GM23338 (cell line): ENCODE results near the gene ZSWIM5. TPM values are rescaled to one million over a fixed set of nuclear protein-coding genes. Genes with fewer than 3 reads are reported as not detected.

ENCODE experiments used
- ATAC-seq: fragments of 200-7000 bp; cut with Tn5 transposase; 3 replicates; pipeline ENCODE4 v1.9.1; 2020
- DNase-seq: peaks from one replicate; pipeline ENCODE4 v3.0.0-alpha.2; 2015; ENCODE audit warnings: low spot score
- H2AFZ ChIP-seq: fragments of 200-600 bp; sonication (generic); 2 replicates; pipeline ENCODE4 v1.8.0; 2016; ENCODE audit warnings: antibody characterized with exemption, mild to moderate bottlenecking, moderate library complexity
- H3F3A ChIP-seq: fragments of 200-600 bp; sonication (generic); replicated peaks from 2 replicates; pipeline ENCODE4 v1.8.0; 2017; ENCODE audit warnings: antibody characterized with exemption, mixed run types, low read depth
- H3K27ac ChIP-seq: fragments of 200-600 bp; sonication (generic); 2 replicates; pipeline ENCODE4 v1.6.1; 2016; ENCODE audit warnings: low read depth
- H3K27me3 ChIP-seq: fragments of 200-600 bp; sonication (generic); 2 replicates; pipeline ENCODE4 v1.8.0; 2016; ENCODE audit warnings: mild to moderate bottlenecking, mixed run types, moderate library complexity; ENCODE audit not compliant: insufficient read depth
- H3K36me3 ChIP-seq: fragments of 200-600 bp; sonication (generic); 2 replicates; pipeline ENCODE4 v1.8.0; 2016; ENCODE audit warnings: mild to moderate bottlenecking; ENCODE audit not compliant: insufficient read depth
- H3K4me1 ChIP-seq: fragments of 200-600 bp; sonication (generic); 2 replicates; pipeline ENCODE4 v1.8.0; 2016; ENCODE audit warnings: mild to moderate bottlenecking, moderate library complexity; ENCODE audit not compliant: insufficient read depth
- H3K4me2 ChIP-seq: fragments of 200-600 bp; sonication (generic); 2 replicates; pipeline ENCODE4 v1.7.1; 2017; ENCODE audit warnings: mixed run types
- H3K4me3 ChIP-seq: fragments of 200-600 bp; sonication (generic); 2 replicates; pipeline ENCODE4 v1.6.1; 2016; ENCODE audit warnings: mixed run types
- H3K79me2 ChIP-seq: fragments of 200-600 bp; sonication (generic); replicated peaks from 2 replicates; pipeline ENCODE4 v1.8.0; 2017; ENCODE audit warnings: mild to moderate bottlenecking; ENCODE audit not compliant: insufficient read depth
- H3K9me2 ChIP-seq: fragments of 200-600 bp; sonication (generic); 2 replicates; pipeline ENCODE4 v1.8.0; 2017; ENCODE audit not compliant: insufficient read depth
- H4K20me1 ChIP-seq: fragments of 200-600 bp; sonication (generic); replicated peaks from 2 replicates; pipeline ENCODE4 v1.8.0; 2017; ENCODE audit warnings: mild to moderate bottlenecking; ENCODE audit not compliant: insufficient read depth
- H3K27ac Mint-ChIP-seq: 2 replicates; pipeline ENCODE4 v1.8.0; 2020; ENCODE audit warnings: inconsistent platforms, mild to moderate bottlenecking, moderate library complexity, mixed read lengths
- H3K27me3 Mint-ChIP-seq: 3 replicates; pipeline ENCODE4 v1.8.0; 2022; ENCODE audit warnings: low read depth, mild to moderate bottlenecking, moderate library complexity, mixed read lengths, inconsistent platforms; ENCODE audit not compliant: insufficient read depth, poor library complexity
- H3K36me3 Mint-ChIP-seq: 3 replicates; pipeline ENCODE4 v1.8.0; 2021; ENCODE audit warnings: low read depth, mild to moderate bottlenecking, inconsistent platforms, moderate library complexity, mixed read lengths
- H3K4me1 Mint-ChIP-seq: 3 replicates; pipeline ENCODE4 v1.8.0; 2020; ENCODE audit warnings: mild to moderate bottlenecking, inconsistent platforms, mixed read lengths
- H3K4me3 Mint-ChIP-seq: 3 replicates; pipeline ENCODE4 v1.8.0; 2021; ENCODE audit warnings: moderate library complexity, mild to moderate bottlenecking, inconsistent platforms, mixed read lengths
- H3K9me3 Mint-ChIP-seq: 3 replicates; pipeline ENCODE4 v1.8.0; 2020; ENCODE audit warnings: moderate library complexity, mild to moderate bottlenecking, inconsistent platforms, mixed read lengths
- CREB1 ChIP-seq: fragments of 250-450 bp; sonication (Bioruptor Pico); IDR thresholded peaks from 2 replicates; pipeline ENCODE4 v1.5.0; 2020; ENCODE audit warnings: low read depth, mild to moderate bottlenecking, moderate library complexity
- EZH2 ChIP-seq: fragments of 200-600 bp; sonication (generic); IDR thresholded peaks from one replicate; pipeline ENCODE4 v1.8.0; 2017; ENCODE audit warnings: antibody characterized with exemption, mild to moderate bottlenecking, low read depth; ENCODE audit not compliant: unreplicated experiment
- EZH2phosphoT487 ChIP-seq: fragments of 200-600 bp; sonication (generic); IDR thresholded peaks from one replicate; pipeline ENCODE4 v1.8.1; 2018; ENCODE audit warnings: antibody characterized with exemption; ENCODE audit not compliant: unreplicated experiment
- JUNB ChIP-seq: IDR thresholded peaks from one replicate; pipeline ENCODE4 v1.6.1; 2016; ENCODE audit warnings: antibody characterized with exemption; ENCODE audit not compliant: unreplicated experiment
- NANOG ChIP-seq: IDR thresholded peaks from 2 replicates; pipeline ENCODE4 v1.6.1; 2016; ENCODE audit warnings: antibody characterized with exemption, borderline replicate concordance
- POLR2AphosphoS5 ChIP-seq: IDR thresholded peaks from 2 replicates; pipeline ENCODE4 v1.6.1; 2016; ENCODE audit warnings: antibody characterized with exemption, low read depth
- STAT1 ChIP-seq: IDR thresholded peaks from one replicate; pipeline ENCODE4 v1.6.1; 2016; ENCODE audit warnings: antibody characterized with exemption; ENCODE audit not compliant: unreplicated experiment
- ZNF114 ChIP-seq: fragments of 250-450 bp; sonication (Bioruptor Pico); IDR thresholded peaks from 2 replicates; pipeline ENCODE4 v1.5.0; 2020; ENCODE audit warnings: mild to moderate bottlenecking, moderate library complexity
- ZNF331 ChIP-seq: fragments of 250-450 bp; sonication (Bioruptor Pico); IDR thresholded peaks from 2 replicates; pipeline ENCODE4 v1.5.0; 2020; ENCODE audit warnings: low read depth, mild to moderate bottlenecking, moderate library complexity
- polyA plus RNA-seq: library from polyadenylated mRNA; unstranded; fragments of >200 nt; fragmentation: Nextera tagmentation; extraction: Ambion mirVana; gene quantifications from 2 replicates; pipeline ENCODE4 v1.2.1, GENCODE V29; 2016
- total RNA-seq: library from RNA; depleted of rRNA; stranded (reverse); fragments of >200 nt; shearing (Covaris generic); gene quantifications from 2 replicates; pipeline ENCODE4 v1.2.3, GENCODE V29; 2014
- TF ChIP-seq, protein P1 (sequence below): IDR thresholded peaks from 2 replicates; pipeline ENCODE4 v1.6.1; 2016; ENCODE audit warnings: antibody characterized with exemption
- TF ChIP-seq, protein P2 (sequence below), 2 experiments: fragments of 200-600 bp in 1 of 2; sonication (generic) in 1 of 2; conservative IDR thresholded peaks; 2 replicates each; pipeline versions ENCODE4 v1.5.1 to v1.6.1; 2016 to 2017; ENCODE audit warnings: antibody characterized with exemption in 2 of 2, low read depth in 2 of 2, mild to moderate bottlenecking in 2 of 2, moderate library complexity in 1 of 2
- TF ChIP-seq, protein P3 (sequence below): IDR thresholded peaks from one replicate; pipeline ENCODE4 v1.6.1; 2018; ENCODE audit warnings: antibody characterized with exemption; ENCODE audit not compliant: unreplicated experiment
- TF ChIP-seq, protein P4 (sequence below): fragments of 250-450 bp; sonication (Bioruptor Pico); IDR thresholded peaks from 2 replicates; pipeline ENCODE4 v1.5.0; 2020; ENCODE audit warnings: mild to moderate bottlenecking, moderate library complexity

ZSWIM5 gene
- total and polyA plus RNA-seq, 2 experiments from 2014 or later: 0.65 to 3.6 TPM

DNA sequence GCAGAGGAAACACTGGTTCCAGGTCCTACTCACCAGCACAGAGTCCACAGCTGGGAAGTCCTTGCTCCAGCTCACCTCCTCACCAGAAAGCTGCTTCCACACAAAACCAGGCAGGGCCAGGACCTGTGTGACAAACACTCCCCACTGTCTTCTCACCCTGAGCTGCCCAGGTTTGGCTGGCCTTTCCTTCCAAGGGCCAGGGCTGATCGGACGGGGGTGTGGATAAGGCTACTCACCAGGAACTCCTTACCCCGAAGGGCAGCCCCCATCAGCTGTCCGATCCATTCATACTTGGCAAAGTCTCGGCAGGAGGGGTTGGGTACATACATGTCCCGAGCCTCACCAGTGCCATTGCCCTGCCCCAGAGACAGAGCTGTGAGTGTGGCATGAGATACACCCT, 200.6 kb downstream of the ZSWIM5 start:
- Histone ChIP-seq H3K36me3 (no peaks in the 10 kb centered on the region), H3K27ac (no peak overlapping the region), H3K4me3 (no peak overlapping the region), H3K27me3 (no peaks in the 10 kb centered on the region), H3K4me2 (no peak overlapping the region), H2AFZ (no peak overlapping the region), H3F3A (no peaks in the 10 kb centered on the region), H4K20me1 (no peaks in the 10 kb centered on the region; the same call in 1 of the 2 replicates), H3K9me2 (no peaks in the 10 kb centered on the region), H3K79me2 (no peaks in the 10 kb centered on the region; the same call in 1 of the 2 replicates), H3K4me1 (peaks cover under 1% of the 10 kb centered on the region; the same call in 1 of the 2 replicates)
- TF ChIP-seq JUNB (no peak), NANOG (no peak), ZNF331 (CRISPR knock-in tag) (no peak), POLR2AphosphoS5 (no peak), EZH2phosphoT487 (no peak), ZNF114 (no peak), CREB1 (CRISPR knock-in tag) (no peak), EZH2 (no peak), STAT1 (no peak)
- TF ChIP-seq, protein P1, sequence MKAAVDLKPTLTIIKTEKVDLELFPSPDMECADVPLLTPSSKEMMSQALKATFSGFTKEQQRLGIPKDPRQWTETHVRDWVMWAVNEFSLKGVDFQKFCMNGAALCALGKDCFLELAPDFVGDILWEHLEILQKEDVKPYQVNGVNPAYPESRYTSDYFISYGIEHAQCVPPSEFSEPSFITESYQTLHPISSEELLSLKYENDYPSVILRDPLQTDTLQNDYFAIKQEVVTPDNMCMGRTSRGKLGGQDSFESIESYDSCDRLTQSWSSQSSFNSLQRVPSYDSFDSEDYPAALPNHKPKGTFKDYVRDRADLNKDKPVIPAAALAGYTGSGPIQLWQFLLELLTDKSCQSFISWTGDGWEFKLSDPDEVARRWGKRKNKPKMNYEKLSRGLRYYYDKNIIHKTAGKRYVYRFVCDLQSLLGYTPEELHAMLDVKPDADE: no peak
- TF ChIP-seq, protein P2, sequence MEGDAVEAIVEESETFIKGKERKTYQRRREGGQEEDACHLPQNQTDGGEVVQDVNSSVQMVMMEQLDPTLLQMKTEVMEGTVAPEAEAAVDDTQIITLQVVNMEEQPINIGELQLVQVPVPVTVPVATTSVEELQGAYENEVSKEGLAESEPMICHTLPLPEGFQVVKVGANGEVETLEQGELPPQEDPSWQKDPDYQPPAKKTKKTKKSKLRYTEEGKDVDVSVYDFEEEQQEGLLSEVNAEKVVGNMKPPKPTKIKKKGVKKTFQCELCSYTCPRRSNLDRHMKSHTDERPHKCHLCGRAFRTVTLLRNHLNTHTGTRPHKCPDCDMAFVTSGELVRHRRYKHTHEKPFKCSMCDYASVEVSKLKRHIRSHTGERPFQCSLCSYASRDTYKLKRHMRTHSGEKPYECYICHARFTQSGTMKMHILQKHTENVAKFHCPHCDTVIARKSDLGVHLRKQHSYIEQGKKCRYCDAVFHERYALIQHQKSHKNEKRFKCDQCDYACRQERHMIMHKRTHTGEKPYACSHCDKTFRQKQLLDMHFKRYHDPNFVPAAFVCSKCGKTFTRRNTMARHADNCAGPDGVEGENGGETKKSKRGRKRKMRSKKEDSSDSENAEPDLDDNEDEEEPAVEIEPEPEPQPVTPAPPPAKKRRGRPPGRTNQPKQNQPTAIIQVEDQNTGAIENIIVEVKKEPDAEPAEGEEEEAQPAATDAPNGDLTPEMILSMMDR (conservative IDR thresholded peaks at IDR 0.05; ENCODE audit: low read depth in 2 of 2): no peak
- TF ChIP-seq, protein P3, sequence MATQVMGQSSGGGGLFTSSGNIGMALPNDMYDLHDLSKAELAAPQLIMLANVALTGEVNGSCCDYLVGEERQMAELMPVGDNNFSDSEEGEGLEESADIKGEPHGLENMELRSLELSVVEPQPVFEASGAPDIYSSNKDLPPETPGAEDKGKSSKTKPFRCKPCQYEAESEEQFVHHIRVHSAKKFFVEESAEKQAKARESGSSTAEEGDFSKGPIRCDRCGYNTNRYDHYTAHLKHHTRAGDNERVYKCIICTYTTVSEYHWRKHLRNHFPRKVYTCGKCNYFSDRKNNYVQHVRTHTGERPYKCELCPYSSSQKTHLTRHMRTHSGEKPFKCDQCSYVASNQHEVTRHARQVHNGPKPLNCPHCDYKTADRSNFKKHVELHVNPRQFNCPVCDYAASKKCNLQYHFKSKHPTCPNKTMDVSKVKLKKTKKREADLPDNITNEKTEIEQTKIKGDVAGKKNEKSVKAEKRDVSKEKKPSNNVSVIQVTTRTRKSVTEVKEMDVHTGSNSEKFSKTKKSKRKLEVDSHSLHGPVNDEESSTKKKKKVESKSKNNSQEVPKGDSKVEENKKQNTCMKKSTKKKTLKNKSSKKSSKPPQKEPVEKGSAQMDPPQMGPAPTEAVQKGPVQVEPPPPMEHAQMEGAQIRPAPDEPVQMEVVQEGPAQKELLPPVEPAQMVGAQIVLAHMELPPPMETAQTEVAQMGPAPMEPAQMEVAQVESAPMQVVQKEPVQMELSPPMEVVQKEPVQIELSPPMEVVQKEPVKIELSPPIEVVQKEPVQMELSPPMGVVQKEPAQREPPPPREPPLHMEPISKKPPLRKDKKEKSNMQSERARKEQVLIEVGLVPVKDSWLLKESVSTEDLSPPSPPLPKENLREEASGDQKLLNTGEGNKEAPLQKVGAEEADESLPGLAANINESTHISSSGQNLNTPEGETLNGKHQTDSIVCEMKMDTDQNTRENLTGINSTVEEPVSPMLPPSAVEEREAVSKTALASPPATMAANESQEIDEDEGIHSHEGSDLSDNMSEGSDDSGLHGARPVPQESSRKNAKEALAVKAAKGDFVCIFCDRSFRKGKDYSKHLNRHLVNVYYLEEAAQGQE: no peak
- TF ChIP-seq, protein P4, sequence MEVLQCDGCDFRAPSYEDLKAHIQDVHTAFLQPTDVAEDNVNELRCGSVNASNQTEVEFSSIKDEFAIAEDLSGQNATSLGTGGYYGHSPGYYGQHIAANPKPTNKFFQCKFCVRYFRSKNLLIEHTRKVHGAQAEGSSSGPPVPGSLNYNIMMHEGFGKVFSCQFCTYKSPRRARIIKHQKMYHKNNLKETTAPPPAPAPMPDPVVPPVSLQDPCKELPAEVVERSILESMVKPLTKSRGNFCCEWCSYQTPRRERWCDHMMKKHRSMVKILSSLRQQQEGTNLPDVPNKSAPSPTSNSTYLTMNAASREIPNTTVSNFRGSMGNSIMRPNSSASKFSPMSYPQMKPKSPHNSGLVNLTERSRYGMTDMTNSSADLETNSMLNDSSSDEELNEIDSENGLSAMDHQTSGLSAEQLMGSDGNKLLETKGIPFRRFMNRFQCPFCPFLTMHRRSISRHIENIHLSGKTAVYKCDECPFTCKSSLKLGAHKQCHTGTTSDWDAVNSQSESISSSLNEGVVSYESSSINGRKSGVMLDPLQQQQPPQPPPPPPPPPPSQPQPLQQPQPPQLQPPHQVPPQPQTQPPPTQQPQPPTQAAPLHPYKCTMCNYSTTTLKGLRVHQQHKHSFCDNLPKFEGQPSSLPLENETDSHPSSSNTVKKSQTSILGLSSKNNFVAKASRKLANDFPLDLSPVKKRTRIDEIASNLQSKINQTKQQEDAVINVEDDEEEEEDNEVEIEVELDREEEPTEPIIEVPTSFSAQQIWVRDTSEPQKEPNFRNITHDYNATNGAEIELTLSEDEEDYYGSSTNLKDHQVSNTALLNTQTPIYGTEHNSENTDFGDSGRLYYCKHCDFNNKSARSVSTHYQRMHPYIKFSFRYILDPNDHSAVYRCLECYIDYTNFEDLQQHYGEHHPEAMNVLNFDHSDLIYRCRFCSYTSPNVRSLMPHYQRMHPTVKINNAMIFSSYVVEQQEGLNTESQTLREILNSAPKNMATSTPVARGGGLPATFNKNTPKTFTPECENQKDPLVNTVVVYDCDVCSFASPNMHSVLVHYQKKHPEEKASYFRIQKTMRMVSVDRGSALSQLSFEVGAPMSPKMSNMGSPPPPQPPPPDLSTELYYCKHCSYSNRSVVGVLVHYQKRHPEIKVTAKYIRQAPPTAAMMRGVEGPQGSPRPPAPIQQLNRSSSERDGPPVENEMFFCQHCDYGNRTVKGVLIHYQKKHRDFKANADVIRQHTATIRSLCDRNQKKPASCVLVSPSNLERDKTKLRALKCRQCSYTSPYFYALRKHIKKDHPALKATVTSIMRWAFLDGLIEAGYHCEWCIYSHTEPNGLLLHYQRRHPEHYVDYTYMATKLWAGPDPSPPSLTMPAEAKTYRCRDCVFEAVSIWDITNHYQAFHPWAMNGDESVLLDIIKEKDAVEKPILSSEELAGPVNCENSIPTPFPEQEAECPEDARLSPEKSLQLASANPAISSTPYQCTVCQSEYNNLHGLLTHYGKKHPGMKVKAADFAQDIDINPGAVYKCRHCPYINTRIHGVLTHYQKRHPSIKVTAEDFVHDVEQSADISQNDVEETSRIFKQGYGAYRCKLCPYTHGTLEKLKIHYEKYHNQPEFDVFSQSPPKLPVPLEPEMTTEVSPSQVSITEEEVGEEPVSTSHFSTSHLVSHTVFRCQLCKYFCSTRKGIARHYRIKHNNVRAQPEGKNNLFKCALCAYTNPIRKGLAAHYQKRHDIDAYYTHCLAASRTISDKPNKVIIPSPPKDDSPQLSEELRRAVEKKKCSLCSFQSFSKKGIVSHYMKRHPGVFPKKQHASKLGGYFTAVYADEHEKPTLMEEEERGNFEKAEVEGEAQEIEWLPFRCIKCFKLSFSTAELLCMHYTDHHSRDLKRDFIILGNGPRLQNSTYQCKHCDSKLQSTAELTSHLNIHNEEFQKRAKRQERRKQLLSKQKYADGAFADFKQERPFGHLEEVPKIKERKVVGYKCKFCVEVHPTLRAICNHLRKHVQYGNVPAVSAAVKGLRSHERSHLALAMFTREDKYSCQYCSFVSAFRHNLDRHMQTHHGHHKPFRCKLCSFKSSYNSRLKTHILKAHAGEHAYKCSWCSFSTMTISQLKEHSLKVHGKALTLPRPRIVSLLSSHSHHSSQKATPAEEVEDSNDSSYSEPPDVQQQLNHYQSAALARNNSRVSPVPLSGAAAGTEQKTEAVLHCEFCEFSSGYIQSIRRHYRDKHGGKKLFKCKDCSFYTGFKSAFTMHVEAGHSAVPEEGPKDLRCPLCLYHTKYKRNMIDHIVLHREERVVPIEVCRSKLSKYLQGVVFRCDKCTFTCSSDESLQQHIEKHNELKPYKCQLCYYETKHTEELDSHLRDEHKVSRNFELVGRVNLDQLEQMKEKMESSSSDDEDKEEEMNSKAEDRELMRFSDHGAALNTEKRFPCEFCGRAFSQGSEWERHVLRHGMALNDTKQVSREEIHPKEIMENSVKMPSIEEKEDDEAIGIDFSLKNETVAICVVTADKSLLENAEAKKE (CRISPR knock-in tag): no peak
- Mint-ChIP-seq H3K9me3 (no peaks in the 10 kb centered on the region), H3K36me3 (peaks cover 27% of the 10 kb centered on the region), H3K4me3 (no peak overlapping the region), H3K27ac (no peak overlapping the region), H3K4me1 (peaks cover 7% of the 10 kb centered on the region; the same call in 2 of the 3 replicates), H3K27me3 (peaks cover 4% of the 10 kb centered on the region)
- ATAC-seq (no peak), DNase-seq (no peak)
